Measurements from ENCODE around the gene HLTF.
A peak's percentile ranks its signal among the peaks of the same experiment; 100 is the strongest.
"Not testable (repeated sequence)": the region's sequence is repeated elsewhere in the genome, so short reads cannot be mapped to it uniquely, and the experiment has no call there.

HLTF gene, protein sequence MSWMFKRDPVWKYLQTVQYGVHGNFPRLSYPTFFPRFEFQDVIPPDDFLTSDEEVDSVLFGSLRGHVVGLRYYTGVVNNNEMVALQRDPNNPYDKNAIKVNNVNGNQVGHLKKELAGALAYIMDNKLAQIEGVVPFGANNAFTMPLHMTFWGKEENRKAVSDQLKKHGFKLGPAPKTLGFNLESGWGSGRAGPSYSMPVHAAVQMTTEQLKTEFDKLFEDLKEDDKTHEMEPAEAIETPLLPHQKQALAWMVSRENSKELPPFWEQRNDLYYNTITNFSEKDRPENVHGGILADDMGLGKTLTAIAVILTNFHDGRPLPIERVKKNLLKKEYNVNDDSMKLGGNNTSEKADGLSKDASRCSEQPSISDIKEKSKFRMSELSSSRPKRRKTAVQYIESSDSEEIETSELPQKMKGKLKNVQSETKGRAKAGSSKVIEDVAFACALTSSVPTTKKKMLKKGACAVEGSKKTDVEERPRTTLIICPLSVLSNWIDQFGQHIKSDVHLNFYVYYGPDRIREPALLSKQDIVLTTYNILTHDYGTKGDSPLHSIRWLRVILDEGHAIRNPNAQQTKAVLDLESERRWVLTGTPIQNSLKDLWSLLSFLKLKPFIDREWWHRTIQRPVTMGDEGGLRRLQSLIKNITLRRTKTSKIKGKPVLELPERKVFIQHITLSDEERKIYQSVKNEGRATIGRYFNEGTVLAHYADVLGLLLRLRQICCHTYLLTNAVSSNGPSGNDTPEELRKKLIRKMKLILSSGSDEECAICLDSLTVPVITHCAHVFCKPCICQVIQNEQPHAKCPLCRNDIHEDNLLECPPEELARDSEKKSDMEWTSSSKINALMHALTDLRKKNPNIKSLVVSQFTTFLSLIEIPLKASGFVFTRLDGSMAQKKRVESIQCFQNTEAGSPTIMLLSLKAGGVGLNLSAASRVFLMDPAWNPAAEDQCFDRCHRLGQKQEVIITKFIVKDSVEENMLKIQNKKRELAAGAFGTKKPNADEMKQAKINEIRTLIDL

DNA sequence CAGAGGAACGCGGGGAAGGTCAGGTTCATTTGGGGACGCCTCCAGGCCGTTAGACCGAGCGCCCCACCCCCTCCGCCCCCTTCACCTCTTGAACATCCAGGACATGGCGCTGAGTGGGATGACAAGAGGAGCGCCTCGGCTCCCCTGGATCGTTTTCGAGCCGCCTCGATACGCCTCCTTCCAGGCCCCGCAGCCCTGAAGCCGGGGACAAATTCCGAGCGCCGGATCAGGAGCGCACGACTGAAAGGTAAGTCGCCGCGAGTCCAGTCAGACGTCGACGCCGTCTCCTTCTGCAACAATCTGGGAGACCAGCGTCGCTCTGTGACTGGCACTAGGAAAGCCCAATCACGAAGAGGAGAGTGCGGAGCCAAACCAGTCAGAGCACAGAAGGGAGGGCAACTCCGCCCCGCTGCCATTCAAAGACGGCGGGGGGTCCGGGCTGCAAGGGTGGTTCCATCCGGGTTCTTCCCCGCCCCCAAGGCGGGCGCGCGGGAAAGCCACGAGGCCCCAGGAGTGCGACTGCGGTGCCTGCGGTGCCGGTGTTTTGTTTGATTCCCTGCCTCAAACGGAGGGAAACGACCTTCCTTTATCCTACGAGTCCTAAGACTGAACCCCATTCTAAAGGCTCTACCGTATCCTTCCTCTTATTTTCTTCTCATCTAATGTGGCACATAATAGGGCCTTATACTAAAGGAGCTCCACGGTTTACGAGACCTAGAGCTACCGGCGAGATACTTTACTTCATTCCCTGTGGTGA is at the start of gene HLTF:
Gene HLTF (minus strand): TSS at position 302 of the 757 bp plus-strand sequence. CDS start 197 bp downstream, at position 105.
- DNase-seq, result peak; percentile 94

- no peak for DNase-seq
These were observed 48.2 kb upstream of the HLTF start for GRCh38 chr3:149134575-149134974.

DNA sequence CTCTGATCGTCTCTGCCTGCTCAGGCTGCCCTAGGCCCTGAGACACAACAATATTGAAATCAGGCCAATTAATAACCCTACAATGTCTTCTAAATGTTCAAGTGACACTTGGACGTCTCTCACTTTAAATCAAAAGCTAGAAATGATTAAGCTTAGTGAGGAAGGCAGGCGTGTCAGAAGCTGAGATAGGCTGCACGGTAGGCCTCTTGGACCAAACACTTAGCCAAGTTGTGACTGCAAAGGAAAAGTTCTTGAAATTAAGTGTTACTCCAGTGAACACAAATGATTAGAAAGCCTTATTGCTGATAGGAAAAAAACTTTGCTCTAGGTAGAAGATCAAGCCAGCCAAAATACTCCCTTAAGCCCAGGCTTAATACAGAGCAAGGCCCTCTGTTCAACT is 45.3 kb upstream of the HLTF start:
- no peak for DNase-seq

DNA sequence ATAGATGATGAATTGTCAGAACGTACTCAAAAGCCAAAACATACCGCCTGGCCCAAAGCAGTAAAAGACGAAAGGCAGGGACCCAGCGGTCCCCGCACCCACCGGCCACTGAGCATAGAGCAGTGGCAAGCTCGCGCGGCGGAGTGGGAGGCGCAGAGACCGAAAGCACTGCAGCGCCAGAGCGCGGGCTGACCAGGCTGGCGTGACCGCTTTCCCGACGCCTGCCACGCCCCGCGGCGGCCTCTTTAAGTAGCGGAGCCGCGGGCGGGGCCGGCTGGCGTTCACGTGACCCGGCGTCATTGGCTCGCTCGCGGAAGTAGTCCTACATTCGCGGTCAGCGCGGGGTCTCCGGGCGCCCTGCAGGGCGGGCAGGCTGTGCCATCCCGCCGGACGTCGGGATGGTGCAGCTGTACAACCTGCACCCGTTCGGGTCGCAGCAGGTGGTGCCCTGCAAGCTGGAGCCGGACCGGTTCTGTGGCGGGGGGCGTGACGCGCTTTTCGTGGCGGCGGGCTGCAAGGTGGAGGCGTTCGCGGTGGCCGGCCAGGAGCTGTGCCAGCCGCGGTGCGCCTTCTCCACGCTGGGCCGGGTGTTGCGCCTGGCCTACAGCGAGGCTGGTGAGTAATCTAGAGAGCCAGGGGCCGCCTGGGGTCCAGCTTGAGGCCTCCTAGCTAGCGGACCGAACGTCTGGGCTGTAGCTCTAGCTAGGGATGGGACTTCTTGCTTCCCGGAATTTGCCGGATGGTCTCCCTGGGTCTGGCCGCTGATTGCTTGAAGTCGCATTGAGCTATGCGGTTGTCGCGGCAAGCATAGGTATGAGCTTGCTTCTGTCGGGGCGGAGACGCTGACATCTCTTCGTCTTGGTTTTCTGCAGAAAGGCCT is 43.2 kb upstream of the HLTF start, which contains the start of gene HPS3:
Gene HPS3 (plus strand): TSS at position 313 of the 880 bp plus-strand sequence. CDS start 86 bp downstream, at position 399.
- peak; percentile 67 for DNase-seq

DNA sequence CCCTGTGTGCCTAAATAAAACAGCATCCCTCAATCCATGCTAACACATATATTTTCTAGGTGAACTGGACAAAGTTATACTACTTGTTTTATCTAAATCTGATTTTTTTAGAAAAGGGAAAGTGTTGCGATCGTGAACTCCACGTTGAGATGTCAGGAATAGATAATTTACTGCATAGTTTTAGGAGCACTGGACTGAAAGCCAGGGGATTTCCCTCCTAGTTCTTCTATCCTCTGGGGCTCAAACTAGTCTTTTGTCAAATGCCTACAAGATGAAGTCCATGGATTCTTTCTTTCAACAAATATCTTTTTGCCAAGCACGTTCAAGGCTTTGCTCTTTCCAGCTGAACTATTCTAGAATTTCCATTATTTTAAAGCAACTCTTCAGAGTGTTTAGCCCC is 42.5 kb upstream of the HLTF start:
- no peak for DNase-seq

DNA sequence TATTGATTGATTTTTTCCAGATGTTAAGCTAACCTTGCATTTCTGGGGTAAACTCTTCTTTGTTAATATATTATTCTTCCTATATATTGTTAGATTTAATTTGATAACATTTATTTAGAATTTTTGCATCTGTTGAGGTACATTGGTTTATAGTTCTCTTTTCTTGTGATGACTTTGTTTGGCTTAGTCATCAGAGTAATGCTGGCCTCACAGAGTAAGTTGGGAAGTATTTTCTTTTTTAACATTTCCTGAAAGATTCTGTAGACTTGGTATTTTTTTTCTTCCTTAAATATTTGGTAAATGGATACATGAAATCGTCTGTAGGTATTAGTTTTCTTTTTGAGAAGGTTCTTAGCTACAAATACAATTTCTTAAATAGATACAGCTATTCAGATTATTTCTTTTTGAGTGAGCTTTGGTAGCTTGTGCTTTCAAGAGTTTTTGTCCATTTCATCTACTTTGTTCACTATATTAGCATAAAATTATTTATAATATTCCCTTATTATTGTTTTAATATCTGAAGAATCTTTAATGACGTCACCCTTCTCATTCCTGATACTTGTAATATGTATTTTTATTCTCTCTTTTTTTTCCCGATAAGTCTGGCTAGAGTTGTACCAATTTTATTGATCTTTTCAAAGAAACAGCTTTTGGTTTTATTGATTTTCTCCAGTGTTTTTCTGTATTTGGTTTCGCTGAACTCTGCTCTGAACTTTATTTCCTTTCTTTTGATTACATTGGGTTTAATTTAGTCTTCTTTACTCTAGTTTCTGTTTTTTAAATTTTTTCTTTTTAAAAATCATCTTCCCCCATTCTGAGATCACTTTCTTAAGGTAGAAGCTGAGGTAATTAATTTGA is 36.6 kb upstream of the HLTF start:
- no peak for DNase-seq

GRCh38 chr3:149120051-149120972 is 34.0 kb upstream of the HLTF start:
- peak; percentile 10 for DNase-seq

DNA sequence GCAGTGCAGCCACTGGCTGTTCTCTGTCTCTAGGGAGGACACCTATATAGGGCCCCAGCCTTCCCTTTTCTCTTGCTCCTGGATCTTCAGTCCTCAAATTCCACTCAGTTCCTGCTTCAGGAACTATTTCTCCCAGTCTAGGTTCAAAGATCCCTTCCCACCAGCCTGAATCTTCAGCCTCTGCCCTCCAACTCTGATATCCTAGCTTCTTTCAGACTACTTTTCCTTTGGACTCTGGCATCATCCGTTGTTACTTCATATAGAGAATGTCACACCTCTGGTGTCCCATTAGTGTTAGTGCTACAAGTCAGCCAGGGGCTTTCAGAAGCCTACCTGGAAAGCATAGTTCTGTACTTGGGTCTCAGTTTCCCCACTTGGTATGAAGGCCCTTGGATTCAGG is 33.1 kb upstream of the HLTF start:
- no peak for DNase-seq

- DNase-seq, result no peak
These were observed 32.4 kb upstream of the HLTF start for GRCh38 chr3:149118724-149119123.

DNA sequence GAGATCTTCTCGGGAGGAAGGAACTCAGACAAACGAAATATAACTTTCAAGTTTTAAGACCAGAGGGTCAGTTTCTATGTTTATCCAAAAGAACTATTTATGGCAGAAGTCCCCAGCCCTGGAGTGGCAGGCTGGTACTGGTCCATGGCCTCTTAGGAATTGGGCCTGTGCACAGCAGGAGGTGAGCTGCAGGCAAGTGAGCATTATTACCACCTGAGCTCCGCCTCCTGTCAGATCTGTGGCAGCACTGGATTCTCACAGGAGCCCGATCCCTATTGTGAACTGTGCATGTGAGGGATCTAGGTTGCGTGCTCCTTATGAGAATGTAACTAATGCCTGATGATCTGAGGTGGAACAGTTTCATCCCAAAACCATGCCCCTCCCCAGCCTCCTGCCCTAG is 28.8 kb upstream of the HLTF start:
- DNase-seq, result no peak

- no peak for DNase-seq
These were observed 28.1 kb upstream of the HLTF start for GRCh38 chr3:149114458-149114857.

- DNase-seq, result no peak
These were observed 18.2 kb upstream of the HLTF start for GRCh38 chr3:149104484-149104883.

DNA sequence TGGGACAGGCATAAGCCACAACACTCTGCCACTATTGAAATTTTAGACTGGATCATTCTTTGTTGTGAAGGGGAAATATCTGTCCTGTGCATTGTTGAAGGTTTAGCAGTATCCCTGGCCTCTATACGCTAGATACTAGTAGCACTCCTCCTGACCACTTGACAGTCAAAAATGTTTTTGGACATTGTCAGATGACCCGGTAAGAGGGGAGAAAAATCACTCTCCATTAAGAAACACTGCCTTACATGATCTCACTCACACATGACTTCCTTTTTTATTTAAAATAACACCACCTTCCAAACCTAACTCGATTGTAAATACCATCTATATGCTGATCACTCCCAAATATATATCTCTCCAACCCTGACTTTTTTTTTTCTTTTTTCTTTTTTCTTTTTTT is 15.3 kb upstream of the HLTF start:
- DNase-seq, result no peak

GRCh38 chr3:149101154-149101553 is 14.8 kb upstream of the HLTF start:
- no peak for DNase-seq

- not testable (repeated sequence) for DNase-seq
These were observed 11.7 kb upstream of the HLTF start for GRCh38 chr3:149097987-149098386.

GRCh38 chr3:149095487-149095886 is 9.2 kb upstream of the HLTF start:
- peak; percentile 87 for DNase-seq

DNA sequence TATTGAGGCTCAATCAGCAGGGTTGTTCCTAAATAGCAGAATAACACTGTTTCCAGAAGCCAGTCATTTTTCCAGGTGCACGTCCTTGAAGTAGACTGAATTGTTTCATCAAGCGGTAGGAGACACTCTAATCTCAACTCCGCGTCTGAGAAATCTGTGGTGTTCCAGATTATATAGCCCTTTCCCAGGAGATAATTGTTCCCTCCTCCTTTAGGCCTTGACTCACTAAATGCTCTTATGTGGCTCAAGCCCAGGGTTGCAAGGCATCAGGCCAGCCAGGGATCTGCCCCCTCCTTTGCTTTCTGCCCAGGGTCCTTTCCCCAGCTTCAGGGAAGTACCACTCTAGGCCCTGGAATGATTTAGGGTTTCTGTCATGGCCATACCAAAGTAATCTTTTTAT is 5.7 kb upstream of the HLTF start:
- DNase-seq, result peak; percentile 80

- DNase-seq, result no peak
These were observed 4.6 kb upstream of the HLTF start for GRCh38 chr3:149090907-149091306.

- DNase-seq, result no peak
These were observed 4.1 kb upstream of the HLTF start for GRCh38 chr3:149090461-149090860.

GRCh38 chr3:149089395-149089794 is 3.1 kb upstream of the HLTF start:
- no peak for DNase-seq
